K562 (cell line): ENCODE measurements around the gene ANO8. TPM values are rescaled to one million over a fixed set of nuclear protein-coding genes. Genes with fewer than 3 reads are reported as not detected.

ENCODE experiments used
- BRCA1 ChIP-seq, 2 experiments: fragments of 450-650 bp in 1 of 2; sonication (generic) in 1 of 2; formaldehyde crosslinking in 1 of 2; IDR thresholded peaks; 2 replicates each; pipeline versions ENCODE4 v1.5.0 to v1.6.1; 2017 to 2020; ENCODE audit warnings: mild to moderate bottlenecking in 1 of 2, missing genetic modification reagents in 1 of 2
- ETS2 ChIP-seq: IDR thresholded peaks from 2 replicates; pipeline ENCODE4 v1.6.1; 2016; ENCODE audit warnings: borderline replicate concordance, missing genetic modification characterization, mild to moderate bottlenecking, moderate library complexity, missing compliant biosample characterization; ENCODE audit not compliant: poor library complexity, severe bottlenecking
- GABPA ChIP-seq: fragments of 200-800 bp; sonication (Bioruptor generic); conservative IDR thresholded peaks from 2 replicates; pipeline ENCODE4 v1.6.1; 2016; ENCODE audit warnings: low read depth, missing genetic modification characterization, missing compliant biosample characterization
- MCM3 ChIP-seq: fragments of 450-650 bp; IDR thresholded peaks from 2 replicates; pipeline ENCODE4 v1.6.1; 2016
- MGA ChIP-seq: fragments of 450-650 bp; IDR thresholded peaks from 2 replicates; pipeline ENCODE4 v1.6.1; 2016; ENCODE audit warnings: mild to moderate bottlenecking, moderate library complexity
- PATZ1 ChIP-seq: fragments of 250-450 bp; sonication (Bioruptor Pico); IDR thresholded peaks from 2 replicates; pipeline ENCODE4 v1.5.0; 2020; ENCODE audit warnings: mild to moderate bottlenecking, borderline replicate concordance
- POLR2AphosphoS5 ChIP-seq: IDR thresholded peaks from 2 replicates; pipeline ENCODE4 v1.6.1; 2011; ENCODE audit warnings: mild to moderate bottlenecking, low read depth, low read length, moderate library complexity; ENCODE audit not compliant: control insufficient read depth, insufficient read depth
- PTRF ChIP-seq: fragments of 450-650 bp; IDR thresholded peaks from 2 replicates; pipeline ENCODE4 v1.6.1; 2016; ENCODE audit warnings: mild to moderate bottlenecking, missing genetic modification characterization, missing compliant biosample characterization
- TCF7L2 ChIP-seq: fragments of 150-350 bp; IDR thresholded peaks from 2 replicates; pipeline ENCODE4 v1.6.1; 2016; ENCODE audit warnings: low read depth, mild to moderate bottlenecking, low read length, moderate library complexity
- TEAD4 ChIP-seq, 2 experiments: sonication (generic) in 1 of 2; formaldehyde crosslinking in 1 of 2; IDR thresholded peaks; 2 replicates each; pipeline versions ENCODE4 v1.6.1 to v1.8.0; 2012 to 2022; ENCODE audit warnings: borderline replicate concordance in 1 of 2, inconsistent platforms in 1 of 2, low read length in 1 of 2, mild to moderate bottlenecking in 1 of 2, missing genetic modification reagents in 1 of 2
- ZNF253 ChIP-seq: fragments of 250-450 bp; sonication (Bioruptor Pico); conservative IDR thresholded peaks from 2 replicates; pipeline ENCODE4 v1.6.1; 2021; ENCODE audit warnings: mild to moderate bottlenecking
- ZNF696 ChIP-seq: fragments of 250-450 bp; sonication (Bioruptor Pico); conservative IDR thresholded peaks from 2 replicates; pipeline ENCODE4 v1.4.0; 2020; ENCODE audit warnings: mild to moderate bottlenecking, moderate library complexity
- ZNF766 ChIP-seq: fragments of 200-800 bp; sonication (Bioruptor generic); conservative IDR thresholded peaks from 2 replicates; pipeline ENCODE4 v1.6.1; 2016; ENCODE audit warnings: missing genetic modification characterization, missing compliant biosample characterization
- polyA plus RNA-seq, 8 experiments: library from polyadenylated mRNA; depleted of rRNA in 4 of 8; stranded (reverse) in 5 of 8; unstranded in 3 of 8; fragments of >200 nt; fragmentation: Nextera tagmentation in 2 of 8; fragmentation: Illumina TruSeq in 1 of 8; extraction: Ambion mirVana in 2 of 8; extraction: Trizol in 1 of 8; gene quantifications; 2 replicates each; pipeline versions ENCODE4 v1.2.1 to v1.2.3, GENCODE V29; 2011 to 2014; ENCODE audit warnings: inconsistent platforms in 1 of 8, missing spikeins in 1 of 8
- total RNA-seq, 7 experiments: library from RNA; depleted of rRNA in 6 of 7; stranded (reverse); fragments of >200 nt in 6 of 7; fragmentation: Illumina TruSeq in 2 of 7; extraction: Trizol in 2 of 7; gene quantifications; 2 replicates each; pipeline versions ENCODE4 v1.2.1 to v1.2.3, GENCODE V29; 2011 to 2021; ENCODE audit warnings: low replicate concordance in 1 of 7

Gene ANO8
- total and polyA plus RNA-seq, 9 of the 15 experiments (the other 6 are each of a cell fraction or from before 2014, with no cell fraction given): 0.07 to 7.6 (median 2.3) TPM; not detected in 1

DNA sequence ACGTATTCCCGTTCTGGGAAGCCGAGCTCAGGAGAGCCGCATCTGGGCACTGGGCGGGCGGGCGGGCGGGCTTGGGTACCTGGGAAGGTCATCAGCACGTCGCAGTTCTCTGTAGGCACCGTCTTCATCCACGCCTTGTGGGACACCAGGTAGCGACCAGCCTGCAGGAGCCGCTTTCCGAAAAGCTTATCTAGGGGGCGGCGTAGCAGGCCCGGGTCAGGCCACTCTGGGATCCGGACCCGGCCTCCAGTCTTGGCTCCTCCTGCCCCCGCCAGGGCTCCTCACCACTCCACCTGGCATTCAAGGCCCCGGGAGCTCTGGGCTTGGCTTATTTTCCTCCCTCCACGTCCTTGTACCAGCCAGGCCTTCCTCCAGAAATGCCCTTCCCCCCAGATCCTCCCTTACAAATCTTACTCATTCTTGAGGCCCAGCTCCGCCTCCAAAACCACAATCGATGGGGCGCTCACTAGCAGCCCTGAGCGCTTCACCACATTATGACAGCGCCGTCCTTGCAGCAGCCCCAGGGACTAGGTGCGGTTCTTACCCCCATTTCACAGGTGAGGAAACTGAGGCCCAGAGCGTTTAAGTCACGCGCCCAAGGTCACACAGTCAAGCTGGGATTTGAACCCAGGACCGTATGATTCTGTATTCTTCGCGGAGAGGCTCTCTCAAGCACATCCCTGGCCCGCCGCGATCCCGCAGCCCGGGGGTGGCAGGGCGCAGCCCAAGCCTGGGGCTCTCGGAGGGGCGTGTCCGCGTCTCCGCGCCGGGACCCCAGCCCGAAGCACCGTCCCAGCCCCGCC, 843 bp downstream of the ANO8 start (continued):
- TF ChIP-seq MGA (no peak), MCM3 (no peak), ZNF766 (CRISPR knock-in tag) (no peak), GABPA (tag) (no peak), BRCA1 (IDR thresholded peaks at IDR 0.05) (no peak), BRCA1 (CRISPR knock-in tag; IDR thresholded peaks at IDR 0.05) (no peak), PTRF (no peak), ETS2 (tag) (no peak), PATZ1 (no peak), POLR2AphosphoS5 (peak; percentile 49; the same call in 1 of the 2 replicates), TCF7L2 (no peak), TEAD4 (IDR thresholded peaks at IDR 0.05; ENCODE audit: low read length) (no peak), TEAD4 (CRISPR knock-in tag; IDR thresholded peaks at IDR 0.05; ENCODE audit: borderline replicate concordance) (no peak), ZNF253 (CRISPR knock-in tag) (no peak), ZNF696 (no peak)
